ENCODE measurements around the gene GPD1L. TPM values are rescaled to one million over a fixed set of nuclear protein-coding genes. Genes with fewer than 3 reads are reported as not detected.
A peak's percentile ranks its signal among the peaks of the same experiment; 100 is the strongest.
"Not testable (repeated sequence)": the region's sequence is repeated elsewhere in the genome, so short reads cannot be mapped to it uniquely, and the experiment has no call there.

The GPD1L gene
- 4.3 and 6.3 TPM in 2 replicates for total RNA-seq (2014; rRNA removed; shearing (Covaris generic); ENCODE audit: low replicate concordance)

DNA sequence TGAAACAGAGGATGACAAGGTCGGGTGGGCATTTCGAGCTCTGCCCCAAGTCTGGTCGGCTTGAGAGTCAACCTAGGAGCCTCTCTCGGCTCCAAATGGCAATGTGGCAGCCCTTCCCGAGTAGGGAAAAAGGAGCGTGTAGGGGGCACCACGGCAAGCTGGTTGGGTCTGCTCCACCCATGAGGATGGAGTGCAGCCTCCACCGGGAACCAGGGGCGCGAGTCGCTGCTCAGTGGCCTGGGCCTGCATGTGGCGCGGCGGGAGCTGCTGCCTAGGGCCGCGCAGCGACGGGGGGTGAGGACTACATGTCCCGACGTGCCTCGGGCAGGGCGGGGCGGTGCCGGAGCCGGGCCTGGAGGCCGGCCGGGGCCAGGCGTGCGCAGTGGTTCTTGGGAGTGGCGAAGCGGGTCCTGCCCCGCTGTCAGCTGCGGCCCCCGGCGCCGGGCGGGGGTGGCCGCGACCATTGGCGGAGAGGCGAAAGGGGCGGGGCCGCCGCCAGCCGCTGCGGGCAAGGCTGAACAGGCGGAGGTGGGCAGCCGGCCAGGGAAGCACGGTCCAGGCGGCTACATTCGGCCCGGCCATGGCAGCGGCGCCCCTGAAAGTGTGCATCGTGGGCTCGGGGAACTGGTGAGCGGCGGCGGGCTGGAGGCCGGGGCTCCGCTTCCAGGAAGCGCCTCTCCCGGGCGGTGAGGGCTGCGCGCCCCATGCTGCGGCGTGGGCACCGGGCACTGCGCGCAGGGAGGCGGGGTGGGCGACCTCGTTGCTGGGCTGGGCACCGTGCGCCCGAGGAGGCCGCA lies at the start of gene GPD1L:
GPD1L (plus strand) TSS at position 489 of the 797 bp plus-strand sequence; CDS start at position 581, 92 bp downstream.
- peak; percentile 90 for DNase-seq (ENCODE audit: low read depth)
- in situ Hi-C loops (cut with HindIII; ENCODE audit: low pct_unique_long_range_greater_than_20kb, low sequenced_read_pairs) = loop anchor here (10.0 kb wide), 1 partner anchor 122 kb away; the partner anchor contains the start of genes OSBPL10 and ZNF860

DNA sequence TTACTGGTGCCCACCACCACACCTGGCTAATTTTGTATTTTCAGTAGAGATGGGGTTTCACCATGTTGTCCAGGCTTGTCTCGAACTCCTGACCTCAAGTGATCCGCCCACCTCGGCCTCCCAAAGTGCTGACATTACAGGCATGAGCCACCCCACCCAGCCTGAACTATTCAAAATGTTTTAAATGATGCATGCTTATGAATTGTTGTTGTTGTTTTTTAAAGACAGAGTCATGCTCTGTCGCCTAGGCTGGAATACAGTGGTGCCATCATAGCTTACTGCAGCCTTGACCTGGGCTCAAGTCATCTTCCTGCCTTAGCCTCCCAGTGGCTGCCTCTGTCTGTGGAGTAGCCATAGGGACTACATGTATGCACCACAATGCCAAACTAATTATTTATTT lies 48.0 kb upstream of the GPD1L start:
- DNase-seq (ENCODE audit: low read depth); in situ Hi-C loops (cut with HindIII; ENCODE audit: low pct_unique_long_range_greater_than_20kb, low sequenced_read_pairs): not testable (repeated sequence)

DNA sequence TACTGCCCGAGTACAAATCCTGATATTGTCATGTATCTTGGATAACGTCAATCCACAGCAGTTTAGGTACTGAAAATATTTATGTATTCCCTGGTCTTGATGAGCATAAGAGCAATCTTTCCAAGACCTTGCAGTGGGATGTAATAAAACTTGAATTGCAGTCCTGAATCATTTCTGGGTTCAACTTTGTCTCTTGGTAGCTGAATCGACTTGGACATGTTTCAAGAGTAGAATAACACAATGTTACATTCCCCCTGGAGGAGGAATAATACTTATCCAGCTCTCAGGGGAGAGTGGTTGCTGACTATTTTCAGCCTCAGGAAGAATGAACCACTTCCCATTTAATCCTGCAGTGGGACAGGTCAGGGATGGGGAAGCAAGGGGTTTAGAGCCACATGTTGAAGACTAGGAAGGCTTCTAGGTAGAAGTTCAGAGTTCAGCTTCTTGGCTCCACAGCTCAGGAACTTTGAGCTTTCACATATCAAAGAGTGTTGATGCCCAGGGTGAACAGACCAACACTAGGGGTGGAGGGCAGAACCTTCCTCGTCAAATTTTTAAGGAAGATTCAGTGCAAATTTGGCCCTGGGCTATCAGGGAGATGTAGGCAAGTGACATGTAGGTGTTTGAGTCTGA lies 43.4 kb upstream of the GPD1L start:
- DNase-seq (ENCODE audit: low read depth) = no peak
- in situ Hi-C loops (cut with HindIII; ENCODE audit: low pct_unique_long_range_greater_than_20kb, low sequenced_read_pairs) = no loop called here

DNA sequence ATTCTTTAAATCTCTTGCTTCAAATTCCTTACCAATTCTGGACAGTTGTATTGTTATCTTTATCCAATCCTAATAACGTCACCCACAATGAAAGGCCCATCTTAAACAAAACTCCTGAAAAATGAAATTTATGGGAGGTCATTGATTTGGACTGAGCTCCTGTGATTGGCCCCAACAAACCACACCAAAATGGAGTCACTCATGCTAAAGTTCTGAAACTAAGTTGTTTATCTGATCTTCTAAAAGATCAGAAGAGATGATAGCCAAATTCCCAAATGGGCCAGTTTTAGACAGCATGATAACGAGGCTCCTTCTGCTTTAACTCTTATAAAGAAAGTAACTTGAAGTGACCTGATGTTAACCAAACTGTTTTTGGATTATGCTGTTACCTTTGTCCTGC lies 39.7 kb upstream of the GPD1L start:
- DNase-seq (ENCODE audit: low read depth) = no peak
- in situ Hi-C loops (cut with HindIII; ENCODE audit: low pct_unique_long_range_greater_than_20kb, low sequenced_read_pairs) = no loop called here

- DNase-seq (ENCODE audit: low read depth); in situ Hi-C loops (cut with HindIII; ENCODE audit: low pct_unique_long_range_greater_than_20kb, low sequenced_read_pairs): not testable (repeated sequence)
Measured at GRCh38 chr3:32074194-32074593, 32.2 kb upstream of the GPD1L start.

GRCh38 chr3:32076566-32076965 lies 29.9 kb upstream of the GPD1L start:
- in situ Hi-C loops (cut with HindIII; ENCODE audit: low pct_unique_long_range_greater_than_20kb, low sequenced_read_pairs) = no loop called here
- no peak for DNase-seq (ENCODE audit: low read depth)

DNA sequence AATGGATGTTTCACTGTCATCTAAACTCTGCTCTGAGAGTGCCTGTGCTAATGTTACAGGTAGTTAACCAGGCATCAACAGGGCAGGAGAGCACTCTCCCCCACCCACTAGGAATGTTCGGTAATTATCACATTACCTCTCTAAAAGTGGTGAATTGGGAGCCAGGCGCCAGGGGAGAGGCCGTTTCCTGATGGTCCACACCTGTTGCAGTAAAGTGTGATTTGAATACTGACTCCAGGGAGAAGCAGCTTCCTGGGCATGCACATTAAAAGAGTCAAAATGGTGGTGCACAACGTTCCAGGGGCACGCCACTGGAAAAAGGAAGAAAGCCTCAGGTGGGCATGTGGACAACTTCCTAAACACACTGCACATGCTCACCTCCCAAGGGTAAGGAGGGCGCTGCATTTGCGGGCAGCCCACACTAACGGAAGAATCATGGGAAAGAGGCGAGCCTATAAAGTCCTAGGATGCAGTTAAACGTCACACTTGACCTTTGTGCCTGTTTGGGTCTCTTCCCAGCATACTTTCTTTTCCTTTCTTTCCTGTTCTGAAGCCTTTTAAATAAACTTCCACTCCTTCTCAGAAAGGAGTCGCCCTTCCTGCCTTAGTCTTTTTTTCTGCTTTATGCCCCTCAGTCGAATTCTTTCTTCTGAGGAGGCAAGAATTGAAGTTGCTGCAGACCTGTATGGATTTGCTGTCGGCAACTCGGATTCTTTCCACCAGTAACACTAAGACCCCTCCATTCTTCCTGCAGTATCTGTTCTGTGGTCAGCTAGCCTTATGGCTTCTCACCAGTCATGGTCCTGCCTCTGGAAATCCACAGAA lies 28.9 kb upstream of the GPD1L start:
- no peak for DNase-seq (ENCODE audit: low read depth)
- in situ Hi-C loops (cut with HindIII; ENCODE audit: low pct_unique_long_range_greater_than_20kb, low sequenced_read_pairs) = no loop called here

DNA sequence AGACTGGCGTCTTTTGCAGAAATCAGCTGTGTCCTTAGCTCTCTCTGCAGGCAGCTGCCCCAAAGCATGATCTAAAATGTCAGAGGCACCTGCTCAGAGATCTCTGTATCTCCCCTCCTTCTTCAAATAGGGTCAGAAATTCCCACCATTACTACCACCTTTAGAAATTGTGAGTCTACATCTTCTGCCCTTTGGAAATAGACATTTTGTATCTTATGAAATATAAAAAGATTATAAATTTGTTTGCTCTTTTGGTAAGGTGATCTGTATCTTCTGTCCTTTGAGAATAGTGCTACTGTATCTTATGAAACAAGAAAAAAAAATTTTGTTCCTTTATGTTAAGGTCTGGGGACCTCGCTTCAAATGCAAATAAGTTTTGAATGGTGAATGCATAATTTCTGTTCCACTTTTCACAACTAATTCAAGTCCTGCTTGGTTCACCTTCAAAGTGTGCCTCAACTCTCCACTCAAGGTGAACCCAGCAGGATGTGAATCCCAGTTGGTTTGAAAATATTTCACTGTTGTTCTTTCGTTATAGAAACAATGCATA lies 28.3 kb upstream of the GPD1L start:
- in situ Hi-C loops (cut with HindIII; ENCODE audit: low pct_unique_long_range_greater_than_20kb, low sequenced_read_pairs) = no loop called here
- no peak for DNase-seq (ENCODE audit: low read depth)

GRCh38 chr3:32078864-32079263 lies 27.6 kb upstream of the GPD1L start:
- in situ Hi-C loops (cut with HindIII; ENCODE audit: low pct_unique_long_range_greater_than_20kb, low sequenced_read_pairs) = no loop called here
- no peak for DNase-seq (ENCODE audit: low read depth)

- in situ Hi-C loops (cut with HindIII; ENCODE audit: low pct_unique_long_range_greater_than_20kb, low sequenced_read_pairs) = no loop called here
- DNase-seq (ENCODE audit: low read depth) = no peak
Measured at GRCh38 chr3:32082721-32083120, 23.7 kb upstream of the GPD1L start.

GRCh38 chr3:32083702-32084270 lies 22.6 kb upstream of the GPD1L start:
- no peak for DNase-seq (ENCODE audit: low read depth)
- in situ Hi-C loops (cut with HindIII; ENCODE audit: low pct_unique_long_range_greater_than_20kb, low sequenced_read_pairs) = no loop called here

GRCh38 chr3:32084870-32085269 lies 21.6 kb upstream of the GPD1L start:
- no peak for DNase-seq (ENCODE audit: low read depth)
- in situ Hi-C loops (cut with HindIII; ENCODE audit: low pct_unique_long_range_greater_than_20kb, low sequenced_read_pairs) = no loop called here

- in situ Hi-C loops (cut with HindIII; ENCODE audit: low pct_unique_long_range_greater_than_20kb, low sequenced_read_pairs) = no loop called here
- no peak for DNase-seq (ENCODE audit: low read depth)
Measured at GRCh38 chr3:32086464-32086863, 20.0 kb upstream of the GPD1L start.

DNA sequence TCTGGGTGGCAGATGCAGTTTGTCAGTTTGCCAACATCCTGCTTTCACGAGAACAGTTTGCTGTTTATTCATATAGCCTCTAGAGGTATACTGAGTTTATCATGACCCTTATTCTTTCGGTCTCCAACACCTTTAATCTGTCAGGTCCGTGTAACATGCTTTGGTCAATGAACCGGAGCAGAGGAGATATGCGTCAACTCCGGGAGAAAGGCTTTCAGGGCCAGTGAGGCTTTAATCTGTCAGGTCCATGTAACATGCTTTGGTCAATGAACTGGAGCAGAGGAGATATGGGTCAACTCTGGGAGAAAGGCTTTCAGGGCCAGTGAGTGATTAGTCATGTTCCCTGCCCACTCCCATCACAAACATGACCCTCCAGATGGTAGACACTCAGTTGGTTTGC lies 16.9 kb upstream of the GPD1L start:
- in situ Hi-C loops (cut with HindIII; ENCODE audit: low pct_unique_long_range_greater_than_20kb, low sequenced_read_pairs) = no loop called here
- DNase-seq (ENCODE audit: low read depth) = peak; percentile 8

GRCh38 chr3:32093204-32093603 lies 13.2 kb upstream of the GPD1L start:
- DNase-seq (ENCODE audit: low read depth) = no peak
- in situ Hi-C loops (cut with HindIII; ENCODE audit: low pct_unique_long_range_greater_than_20kb, low sequenced_read_pairs) = no loop called here

GRCh38 chr3:32095431-32095830 lies 11.0 kb upstream of the GPD1L start:
- DNase-seq (ENCODE audit: low read depth) = no peak
- in situ Hi-C loops (cut with HindIII; ENCODE audit: low pct_unique_long_range_greater_than_20kb, low sequenced_read_pairs) = no loop called here

DNA sequence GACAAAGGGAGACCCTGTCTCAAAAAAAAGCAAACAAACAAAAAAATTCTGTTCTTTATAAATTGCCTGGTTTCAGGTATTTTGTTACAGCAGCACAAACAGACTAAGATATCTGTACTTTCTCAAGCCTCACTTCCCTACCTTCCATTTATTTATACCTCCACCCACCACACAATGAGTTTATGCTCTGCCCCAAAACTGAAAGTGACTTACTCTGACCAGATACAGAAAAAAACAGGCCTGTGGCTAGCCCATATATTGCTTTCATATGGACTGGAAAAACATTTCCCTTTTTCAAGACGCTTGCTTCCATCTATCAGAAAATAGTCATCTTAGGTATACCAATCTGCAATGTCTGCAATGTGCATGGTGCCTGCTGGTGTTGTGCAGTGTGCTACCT lies 8.7 kb upstream of the GPD1L start:
- in situ Hi-C loops (cut with HindIII; ENCODE audit: low pct_unique_long_range_greater_than_20kb, low sequenced_read_pairs) = no loop called here
- DNase-seq (ENCODE audit: low read depth) = no peak

DNA sequence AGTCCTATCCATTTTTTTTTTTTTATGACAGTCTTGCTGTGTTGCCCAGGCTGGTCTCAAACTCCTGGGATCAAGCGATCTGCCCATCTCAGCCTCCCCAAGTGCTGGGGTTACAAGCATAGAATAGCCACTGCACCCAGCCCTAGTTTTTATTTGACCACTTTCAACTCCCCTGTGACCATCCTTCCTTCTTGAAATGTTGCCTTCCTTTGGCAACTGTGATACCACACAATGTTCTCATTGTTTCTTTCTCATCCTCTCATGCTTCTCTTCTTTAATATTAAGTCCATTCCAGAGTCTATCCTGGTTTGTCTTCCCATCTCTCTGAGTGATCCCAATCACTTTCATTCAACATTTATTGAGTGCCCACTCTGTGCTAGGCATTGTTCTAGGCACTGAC lies 7.9 kb upstream of the GPD1L start:
- in situ Hi-C loops (cut with HindIII; ENCODE audit: low pct_unique_long_range_greater_than_20kb, low sequenced_read_pairs) = no loop called here
- DNase-seq (ENCODE audit: low read depth) = no peak
